NOMO-1 (cell line): ENCODE measurements around the gene CUTC.
"Not testable (repeated sequence)": the region's sequence is repeated elsewhere in the genome, so short reads cannot be mapped to it uniquely, and the experiment has no call there.

ENCODE experiments used
- DNase-seq, 2 experiments: peaks; one replicate each; lab custom pipeline; 2025; ENCODE audit not compliant: unreplicated experiment in 2 of 2; lab: John Stamatoyannopoulos, UW

CUTC gene

DNA sequence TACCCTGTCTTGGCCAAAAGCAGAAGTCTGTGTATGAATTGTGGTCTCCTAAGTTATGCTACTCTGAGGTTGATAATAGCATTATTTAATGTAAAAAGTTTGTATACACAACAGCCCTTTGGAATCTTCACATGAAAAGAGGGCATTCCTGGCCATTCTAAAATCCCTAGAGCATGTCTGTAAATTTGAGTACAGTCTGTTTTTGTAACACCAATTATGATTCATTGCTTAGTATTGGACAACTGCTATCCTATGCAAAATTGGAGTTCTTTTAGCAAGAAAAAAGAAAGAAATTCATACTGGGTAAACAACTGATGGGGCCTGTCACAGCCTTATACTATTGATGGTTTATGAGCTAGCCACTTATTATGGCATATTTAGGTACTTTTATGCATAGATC lies 10.2 kb downstream of the CUTC start:
- no peak for DNase-seq

DNA sequence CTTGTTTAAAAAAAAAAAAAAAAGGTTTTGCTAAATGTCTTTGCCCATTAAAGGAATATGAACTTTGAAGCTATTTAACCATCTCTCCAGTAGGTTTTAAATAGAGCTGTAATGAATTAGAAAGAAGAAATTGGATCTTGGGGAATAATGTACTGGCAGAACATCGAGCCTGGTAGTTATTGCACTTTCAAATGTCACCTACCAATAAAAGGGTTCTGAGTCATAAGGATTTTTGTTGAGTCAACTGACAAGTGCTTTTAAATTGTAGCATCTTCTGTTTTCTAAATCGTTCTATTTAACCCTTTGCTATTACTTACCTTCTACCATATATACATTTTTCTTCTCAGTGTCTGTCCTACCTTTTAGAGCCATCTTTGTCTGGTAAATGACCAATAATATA lies 10.7 kb downstream of the CUTC start:
- DNase-seq, result no peak

GRCh38 chr10:99743841-99744240 lies 11.8 kb downstream of the CUTC start:
- no peak for DNase-seq

GRCh38 chr10:99746166-99746565 lies 14.1 kb downstream of the CUTC start:
- DNase-seq, result not testable (repeated sequence)

DNA sequence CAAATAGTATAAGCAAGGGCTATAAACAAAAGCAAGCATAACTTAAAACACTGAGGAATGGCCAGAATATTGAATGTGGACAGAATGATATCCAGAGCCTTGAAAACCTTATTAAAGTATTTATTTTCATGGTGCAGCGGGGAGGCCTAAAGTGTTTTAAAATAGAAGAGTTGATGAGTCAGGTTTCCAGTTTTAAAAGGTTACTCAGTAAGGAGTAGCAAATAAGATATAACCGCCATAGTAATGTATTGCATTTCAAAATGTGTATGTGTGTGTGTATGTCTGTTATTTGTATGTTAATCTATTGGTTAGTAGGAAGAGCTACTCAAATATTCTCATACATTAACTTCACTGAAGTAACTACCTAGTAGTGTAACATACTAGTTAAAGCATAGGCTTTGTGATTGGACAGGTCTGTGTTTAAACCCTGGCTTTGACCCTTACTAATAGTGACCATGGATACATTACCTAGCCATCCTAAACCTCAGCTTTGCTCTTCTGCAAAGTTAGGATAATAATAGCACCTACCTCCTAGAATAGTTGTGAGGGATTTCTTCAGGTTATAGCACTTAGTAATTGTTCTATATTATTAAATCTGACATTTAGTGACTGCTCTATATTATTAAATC lies 16.9 kb downstream of the CUTC start:
- no peak for DNase-seq

DNA sequence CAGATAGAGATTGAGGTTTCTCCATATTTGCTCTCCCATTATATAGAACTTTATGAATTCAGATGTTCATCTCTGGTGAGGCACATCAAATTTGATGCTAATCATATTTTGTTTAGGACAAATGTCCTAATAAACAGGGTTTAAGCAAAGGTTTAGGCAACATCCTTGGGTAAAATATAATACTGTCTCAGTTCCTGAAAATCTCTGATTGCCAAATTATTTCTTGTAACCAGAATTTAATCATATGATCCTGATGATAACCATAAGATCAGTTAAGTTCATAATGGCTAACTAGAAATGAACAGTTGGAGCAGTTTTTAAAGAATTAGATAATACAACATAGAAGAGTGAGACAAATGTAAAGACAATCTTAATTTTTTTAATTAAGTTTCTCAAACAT lies 18.6 kb downstream of the CUTC start:
- no peak for DNase-seq

- DNase-seq, result no peak
These were observed 22.6 kb downstream of the CUTC start for GRCh38 chr10:99754670-99755069.

GRCh38 chr10:99756159-99756558 lies 24.1 kb downstream of the CUTC start:
- no peak for DNase-seq

- no peak for DNase-seq
These were observed 26.3 kb downstream of the CUTC start for GRCh38 chr10:99758211-99758891.

GRCh38 chr10:99760321-99760720 lies 28.3 kb downstream of the CUTC start:
- no peak for DNase-seq

- no peak for DNase-seq
These were observed 29.3 kb downstream of the CUTC start for GRCh38 chr10:99761365-99761764.

GRCh38 chr10:99765672-99766301 lies 33.8 kb downstream of the CUTC start:
- DNase-seq, result no peak

DNA sequence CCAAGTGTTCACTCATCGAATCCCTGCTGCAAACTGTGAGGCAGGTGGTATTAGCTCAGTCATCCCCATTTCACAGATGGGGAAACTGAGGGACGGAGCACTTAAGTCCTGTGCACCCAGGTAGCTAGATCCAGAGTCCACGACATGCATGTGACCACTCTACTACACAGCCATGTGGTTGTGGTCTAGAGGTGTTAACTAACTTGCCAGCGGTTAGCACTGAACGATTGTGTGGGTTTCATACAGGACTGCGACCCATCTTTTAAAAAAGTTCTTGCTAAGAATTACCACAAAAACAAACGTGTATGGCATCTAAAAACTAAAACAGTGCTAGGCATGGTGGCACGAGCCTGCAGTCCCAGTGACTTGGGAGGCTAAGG lies 34.3 kb downstream of the CUTC start:
- DNase-seq, result no peak

- no peak for DNase-seq
These were observed 35.9 kb downstream of the CUTC start for GRCh38 chr10:99767901-99768300.

DNA sequence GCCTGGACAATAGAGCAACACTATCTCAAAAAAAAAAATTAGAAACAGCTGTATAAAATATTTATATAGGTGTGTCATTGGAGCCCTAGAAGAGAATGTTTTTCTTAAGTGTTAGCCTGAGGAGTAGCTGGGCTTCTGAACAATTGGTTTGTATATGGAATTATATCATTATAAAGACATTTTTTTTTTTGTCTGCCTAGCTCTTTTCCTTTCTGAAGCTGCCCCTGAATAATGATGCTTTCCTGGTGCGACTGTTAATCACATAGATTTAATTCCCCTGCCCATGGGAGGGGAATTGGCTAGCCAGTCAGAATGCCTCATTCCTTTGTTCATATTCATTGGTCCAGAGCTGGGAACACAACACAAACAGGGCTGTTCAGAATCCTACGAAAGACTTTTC lies 36.5 kb downstream of the CUTC start:
- DNase-seq, result no peak

GRCh38 chr10:99769706-99770105 lies 37.7 kb downstream of the CUTC start:
- no peak for DNase-seq

DNA sequence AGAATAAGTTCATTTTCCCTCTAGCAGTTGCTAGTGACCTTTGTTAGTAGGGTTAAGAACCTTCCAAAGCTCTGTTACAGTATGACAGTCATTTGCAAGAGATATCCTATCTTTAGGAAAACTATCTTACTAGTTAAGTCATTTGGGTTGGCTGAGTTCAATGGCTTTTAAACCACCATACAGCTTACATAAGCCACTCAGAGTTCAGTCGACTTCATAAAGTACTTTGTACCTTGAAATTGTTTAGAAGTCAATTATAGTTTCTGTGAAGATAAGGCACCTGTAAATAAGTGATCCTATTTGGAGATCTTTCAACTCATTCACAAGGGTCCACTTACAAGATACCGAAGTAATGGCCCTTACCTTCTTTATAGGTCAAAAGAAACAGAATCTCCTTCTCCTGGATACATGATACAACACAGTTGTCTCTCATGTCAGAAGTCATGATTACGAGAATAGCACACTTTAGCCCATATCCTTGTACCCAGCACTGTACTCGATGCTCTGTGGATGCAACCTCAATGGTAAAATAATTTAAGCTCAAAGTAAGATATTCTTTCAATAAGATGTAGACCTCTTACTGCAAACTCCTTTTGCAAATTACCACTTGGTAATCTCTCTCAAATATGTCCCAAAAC lies 38.5 kb downstream of the CUTC start:
- no peak for DNase-seq

- DNase-seq, result peak; percentile 40 to 76
These were observed 43.8 kb downstream of the CUTC start for GRCh38 chr10:99775850-99776249.

DNA sequence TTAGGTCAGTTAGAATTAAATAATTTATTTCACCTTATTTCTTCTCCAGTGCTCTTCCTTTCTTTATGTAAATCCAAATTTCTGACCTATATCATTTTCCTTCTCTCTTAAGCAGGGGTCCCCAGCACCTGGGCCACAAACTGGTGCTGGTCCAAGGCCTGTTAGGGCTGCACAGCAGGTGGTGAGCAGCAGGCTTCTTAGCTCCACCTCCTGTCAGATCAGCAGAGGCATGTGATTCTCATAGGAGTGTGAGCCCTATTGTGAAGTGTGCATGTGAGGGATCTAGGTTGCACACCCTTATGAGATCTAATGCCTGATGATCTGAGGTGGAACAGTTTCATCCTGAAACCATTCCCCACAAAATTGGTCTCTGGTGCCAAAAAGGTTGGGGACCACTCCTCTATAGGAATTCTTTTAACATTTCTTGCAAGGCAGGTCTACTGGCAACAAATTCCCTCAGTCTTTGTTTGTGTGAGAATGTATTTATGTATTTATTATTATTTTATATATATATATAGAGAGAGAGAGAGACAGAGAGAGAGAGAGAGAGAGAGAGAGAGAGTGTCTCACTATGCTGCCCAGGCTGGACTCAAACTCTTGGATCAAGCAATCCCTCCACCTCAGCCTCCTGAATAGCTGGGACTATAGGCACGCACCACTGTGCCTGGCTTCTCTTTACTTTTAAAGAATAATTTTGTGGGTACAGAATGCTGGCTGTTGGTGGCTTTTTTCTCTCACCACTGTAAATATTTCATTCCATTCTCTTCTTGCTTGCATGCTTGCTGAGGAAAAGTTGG lies 46.1 kb downstream of the CUTC start:
- DNase-seq, result no peak

DNA sequence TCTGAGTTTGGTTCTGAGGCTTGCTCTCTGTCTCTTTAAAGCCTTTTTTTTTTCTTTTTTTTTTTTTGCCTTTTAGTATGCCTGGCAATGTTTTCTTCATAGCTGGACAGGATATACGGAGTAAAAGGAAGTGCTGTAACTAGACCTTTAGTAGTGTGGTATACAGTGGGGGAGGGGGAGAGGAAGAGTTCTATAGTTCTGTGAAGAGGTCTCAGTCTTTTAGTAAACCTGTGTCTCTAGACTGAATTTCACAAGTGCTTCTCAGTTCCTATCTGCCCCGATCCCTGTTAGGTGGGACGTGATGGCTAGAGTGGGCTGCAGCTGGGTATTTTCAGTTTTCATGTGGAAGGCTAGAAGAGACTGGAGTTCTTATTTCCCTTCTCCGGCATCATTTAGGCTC lies 47.3 kb downstream of the CUTC start:
- DNase-seq, result peak; percentile 81 to 90
